ENCODE measurements around the gene RGS3.
A peak's percentile ranks its signal among the peaks of the same experiment; 100 is the strongest.

RGS3 gene

GRCh38 chr9:113616116-113616515 is 152.6 kb downstream of the RGS3 start:
- DNase-seq (ENCODE audit: low read depth in 4 of 4, low spot score in 1 of 4), result no peak

- no peak for DNase-seq (ENCODE audit: low read depth in 4 of 4, low spot score in 1 of 4)
Measured at GRCh38 chr9:113616621-113617496, 153.3 kb downstream of the RGS3 start.

- no peak for DNase-seq (ENCODE audit: low read depth in 4 of 4, low spot score in 1 of 4)
Measured at GRCh38 chr9:113617550-113617949, 154.0 kb downstream of the RGS3 start.

- no peak for DNase-seq (ENCODE audit: low read depth in 4 of 4, low spot score in 1 of 4)
Measured at GRCh38 chr9:113618836-113619490, 155.4 kb downstream of the RGS3 start.

- DNase-seq (ENCODE audit: low read depth in 4 of 4, low spot score in 1 of 4), result no peak
Measured at GRCh38 chr9:113619491-113620376, 156.2 kb downstream of the RGS3 start.

- DNase-seq (ENCODE audit: low read depth in 4 of 4, low spot score in 1 of 4), result peak in 1 of 4 experiments; percentile 24
Measured at GRCh38 chr9:113620377-113621161, 157.0 kb downstream of the RGS3 start.

- no peak for DNase-seq (ENCODE audit: low read depth in 4 of 4, low spot score in 1 of 4)
Measured at GRCh38 chr9:113621309-113621791, 157.8 kb downstream of the RGS3 start.

GRCh38 chr9:113621980-113622379 is 158.5 kb downstream of the RGS3 start:
- no peak for DNase-seq (ENCODE audit: low read depth in 4 of 4, low spot score in 1 of 4)

GRCh38 chr9:113622600-113623400 is 159.3 kb downstream of the RGS3 start:
- DNase-seq (ENCODE audit: low read depth in 4 of 4, low spot score in 1 of 4), result peak; percentile 18 to 73 (median 26)

GRCh38 chr9:113623851-113624485 is 160.4 kb downstream of the RGS3 start:
- no peak for DNase-seq (ENCODE audit: low read depth in 4 of 4, low spot score in 1 of 4)

GRCh38 chr9:113624721-113625120 is 161.2 kb downstream of the RGS3 start:
- no peak for DNase-seq (ENCODE audit: low read depth in 4 of 4, low spot score in 1 of 4)

GRCh38 chr9:113625486-113625885 is 162.0 kb downstream of the RGS3 start:
- no peak for DNase-seq (ENCODE audit: low read depth in 4 of 4, low spot score in 1 of 4)

GRCh38 chr9:113626735-113627495 is 163.4 kb downstream of the RGS3 start:
- DNase-seq (ENCODE audit: low read depth in 4 of 4, low spot score in 1 of 4), result no peak

- no peak for DNase-seq (ENCODE audit: low read depth in 4 of 4, low spot score in 1 of 4)
Measured at GRCh38 chr9:113628621-113629020, 165.1 kb downstream of the RGS3 start.

- DNase-seq (ENCODE audit: low read depth in 4 of 4, low spot score in 1 of 4), result no peak
Measured at GRCh38 chr9:113630386-113631136, 167.0 kb downstream of the RGS3 start.

- DNase-seq (ENCODE audit: low read depth in 4 of 4, low spot score in 1 of 4), result no peak
Measured at GRCh38 chr9:113631137-113631765, 167.7 kb downstream of the RGS3 start.

Measured in stimulated activated CD4-positive, alpha-beta T cell treated with anti-CD3 and anti-CD28 coated beads, Interleukin-1b, Interleukin-23, amount 100 ng/mL, for 24 hours (primary cell).